ENCODE data around the gene BAIAP2L1. TPM values are rescaled to one million over a fixed set of nuclear protein-coding genes. Genes with fewer than 3 reads are reported as not detected.

Gene BAIAP2L1
- total and polyA plus RNA-seq, 2 of the 8 experiments (the other 6 are each of a cell fraction or from before 2014, with no cell fraction given), result 19.2 to 42.9 TPM

DNA sequence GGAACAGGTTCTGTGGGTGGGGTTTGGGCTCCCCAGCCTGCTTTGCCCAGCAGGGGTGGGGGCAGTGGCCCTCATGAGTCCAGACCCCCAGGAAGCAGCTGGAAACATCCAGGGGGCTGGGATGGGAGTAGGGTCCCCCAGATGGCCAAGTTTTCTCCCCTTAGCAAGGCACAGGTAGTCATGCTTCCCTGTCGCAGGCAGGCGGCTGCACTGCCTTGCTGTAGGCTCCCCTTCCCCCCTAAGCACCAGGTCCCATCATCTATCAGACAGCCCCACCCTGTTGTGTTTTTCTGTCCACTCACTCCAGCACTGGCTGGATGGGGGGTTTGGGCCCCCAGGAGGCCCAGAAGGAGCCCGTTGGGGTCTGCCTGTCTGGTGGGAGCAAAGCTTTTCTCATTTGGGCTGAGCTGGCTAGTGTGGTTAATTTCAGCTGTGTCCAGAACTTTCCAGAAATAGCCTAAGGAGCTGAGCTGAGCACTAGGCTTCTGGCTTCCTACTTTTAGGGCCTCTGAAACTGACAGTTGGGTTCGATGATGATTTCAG, 111.5 kb downstream of the BAIAP2L1 start (continued):
- TF ChIP-seq MAFK (IDR thresholded peaks at IDR 0.05; ENCODE audit: low read depth, low read length), result no peak
- TF ChIP-seq JUND (IDR thresholded peaks at IDR 0.05; ENCODE audit: low read length), result no peak
- no peak for TF ChIP-seq BCL11A (IDR thresholded peaks at IDR 0.05; ENCODE audit: low read depth in 2 of 2, low read length in 2 of 2)
- TF ChIP-seq CREB1 (IDR thresholded peaks at IDR 0.05), result no peak
- TF ChIP-seq EP300 (IDR thresholded peaks at IDR 0.05; ENCODE audit: borderline replicate concordance in 1 of 2, low read depth in 2 of 2, low read length in 2 of 2), result no peak
- TF ChIP-seq, protein P1, sequence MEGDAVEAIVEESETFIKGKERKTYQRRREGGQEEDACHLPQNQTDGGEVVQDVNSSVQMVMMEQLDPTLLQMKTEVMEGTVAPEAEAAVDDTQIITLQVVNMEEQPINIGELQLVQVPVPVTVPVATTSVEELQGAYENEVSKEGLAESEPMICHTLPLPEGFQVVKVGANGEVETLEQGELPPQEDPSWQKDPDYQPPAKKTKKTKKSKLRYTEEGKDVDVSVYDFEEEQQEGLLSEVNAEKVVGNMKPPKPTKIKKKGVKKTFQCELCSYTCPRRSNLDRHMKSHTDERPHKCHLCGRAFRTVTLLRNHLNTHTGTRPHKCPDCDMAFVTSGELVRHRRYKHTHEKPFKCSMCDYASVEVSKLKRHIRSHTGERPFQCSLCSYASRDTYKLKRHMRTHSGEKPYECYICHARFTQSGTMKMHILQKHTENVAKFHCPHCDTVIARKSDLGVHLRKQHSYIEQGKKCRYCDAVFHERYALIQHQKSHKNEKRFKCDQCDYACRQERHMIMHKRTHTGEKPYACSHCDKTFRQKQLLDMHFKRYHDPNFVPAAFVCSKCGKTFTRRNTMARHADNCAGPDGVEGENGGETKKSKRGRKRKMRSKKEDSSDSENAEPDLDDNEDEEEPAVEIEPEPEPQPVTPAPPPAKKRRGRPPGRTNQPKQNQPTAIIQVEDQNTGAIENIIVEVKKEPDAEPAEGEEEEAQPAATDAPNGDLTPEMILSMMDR (IDR thresholded peaks at IDR 0.05; ENCODE audit: control extremely low read depth in 1 of 3, insufficient read depth in 1 of 3, low read depth in 1 of 3, low read length in 3 of 3), result no peak
